ENCODE results near the gene BCL2. TPM values are rescaled to one million over a fixed set of nuclear protein-coding genes. Genes with fewer than 3 reads are reported as not detected.

The BCL2 gene
- total RNA-seq, 1 donor from 2014 or later: 16.5 TPM

DNA sequence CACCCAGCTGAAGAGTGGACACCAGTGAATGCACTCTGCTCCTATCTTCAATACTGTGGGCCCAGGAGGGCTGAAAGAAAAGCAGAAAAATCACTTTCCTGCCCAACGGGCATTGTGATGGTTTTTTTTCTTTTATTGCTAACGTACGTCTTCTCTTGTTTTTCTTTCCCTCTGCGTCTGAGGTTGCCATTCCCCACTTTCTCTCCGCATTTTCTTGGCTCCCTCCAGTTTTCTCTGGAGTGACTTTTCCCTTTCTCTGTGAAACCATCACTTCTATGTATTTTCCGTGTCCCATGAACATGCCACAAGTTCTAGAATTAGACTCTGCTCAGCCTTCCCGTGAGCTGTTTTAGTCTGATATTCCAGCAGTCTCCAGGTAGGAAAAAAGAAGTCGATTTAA is 169.2 kb downstream of the BCL2 start:
- H3K4me3 Mint-ChIP-seq: no peak overlapping the region
- H3K9me3 Mint-ChIP-seq: no peaks in the 10 kb centered on the region
- TF ChIP-seq, protein P1, sequence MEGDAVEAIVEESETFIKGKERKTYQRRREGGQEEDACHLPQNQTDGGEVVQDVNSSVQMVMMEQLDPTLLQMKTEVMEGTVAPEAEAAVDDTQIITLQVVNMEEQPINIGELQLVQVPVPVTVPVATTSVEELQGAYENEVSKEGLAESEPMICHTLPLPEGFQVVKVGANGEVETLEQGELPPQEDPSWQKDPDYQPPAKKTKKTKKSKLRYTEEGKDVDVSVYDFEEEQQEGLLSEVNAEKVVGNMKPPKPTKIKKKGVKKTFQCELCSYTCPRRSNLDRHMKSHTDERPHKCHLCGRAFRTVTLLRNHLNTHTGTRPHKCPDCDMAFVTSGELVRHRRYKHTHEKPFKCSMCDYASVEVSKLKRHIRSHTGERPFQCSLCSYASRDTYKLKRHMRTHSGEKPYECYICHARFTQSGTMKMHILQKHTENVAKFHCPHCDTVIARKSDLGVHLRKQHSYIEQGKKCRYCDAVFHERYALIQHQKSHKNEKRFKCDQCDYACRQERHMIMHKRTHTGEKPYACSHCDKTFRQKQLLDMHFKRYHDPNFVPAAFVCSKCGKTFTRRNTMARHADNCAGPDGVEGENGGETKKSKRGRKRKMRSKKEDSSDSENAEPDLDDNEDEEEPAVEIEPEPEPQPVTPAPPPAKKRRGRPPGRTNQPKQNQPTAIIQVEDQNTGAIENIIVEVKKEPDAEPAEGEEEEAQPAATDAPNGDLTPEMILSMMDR (conservative IDR thresholded peaks at IDR 0.05): no peak
- DNase-seq (ENCODE audit: extremely low spot score, unreplicated experiment): no peak
- no peak overlapping the region for H3K27ac Mint-ChIP-seq
- H3K36me3 Mint-ChIP-seq: peaks cover 5% of the 10 kb centered on the region
- H3K4me1 Mint-ChIP-seq (ENCODE audit: unreplicated experiment): peaks cover 17% of the 10 kb centered on the region
- no peaks in the 10 kb centered on the region for H3K27me3 Mint-ChIP-seq

DNA sequence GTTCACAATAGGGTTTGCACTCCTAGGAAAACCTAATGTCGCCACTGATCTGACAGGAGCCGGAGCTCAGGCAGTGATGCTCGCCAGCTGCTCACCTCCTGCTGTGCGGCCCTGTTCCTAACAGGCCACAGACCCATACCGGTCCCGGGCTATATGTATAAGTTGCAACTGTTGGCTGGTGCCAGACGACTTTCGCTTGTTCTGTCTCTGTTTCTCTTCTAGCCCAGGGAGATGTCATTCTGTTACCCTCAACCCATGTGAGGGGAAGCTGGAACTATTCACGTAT is 170.3 kb downstream of the BCL2 start:
- no peak overlapping the region for H3K4me3 Mint-ChIP-seq
- H3K36me3 Mint-ChIP-seq: peaks cover 3% of the 10 kb centered on the region
- TF ChIP-seq, protein P1 (conservative IDR thresholded peaks at IDR 0.05): no peak
- H3K27ac Mint-ChIP-seq: no peak overlapping the region
- DNase-seq (ENCODE audit: extremely low spot score, unreplicated experiment): no peak
- H3K4me1 Mint-ChIP-seq (ENCODE audit: unreplicated experiment): peaks cover 20% of the 10 kb centered on the region
- H3K9me3 Mint-ChIP-seq: no peaks in the 10 kb centered on the region
- peaks cover 3% of the 10 kb centered on the region for H3K27me3 Mint-ChIP-seq

- peaks cover 21% of the 10 kb centered on the region for H3K4me1 Mint-ChIP-seq (ENCODE audit: unreplicated experiment)
- H3K4me3 Mint-ChIP-seq: no peak overlapping the region
- peaks cover 3% of the 10 kb centered on the region for H3K27me3 Mint-ChIP-seq
- H3K36me3 Mint-ChIP-seq: peaks cover 4% of the 10 kb centered on the region
- H3K27ac Mint-ChIP-seq: no peak overlapping the region
- TF ChIP-seq, protein P1 (conservative IDR thresholded peaks at IDR 0.05): no peak
- H3K9me3 Mint-ChIP-seq: no peaks in the 10 kb centered on the region
- DNase-seq (ENCODE audit: extremely low spot score, unreplicated experiment): no peak
Measured at GRCh38 chr18:63148449-63149301, 170.9 kb downstream of the BCL2 start.

GRCh38 chr18:63147973-63148372 is 171.6 kb downstream of the BCL2 start:
- Mint-ChIP-seq H3K36me3 (peaks cover 4% of the 10 kb centered on the region), H3K27ac (no peak overlapping the region), H3K27me3 (peaks cover 3% of the 10 kb centered on the region), H3K4me1 (ENCODE audit: unreplicated experiment) (peaks cover 25% of the 10 kb centered on the region), H3K9me3 (no peaks in the 10 kb centered on the region), H3K4me3 (no peak overlapping the region)
- no peak for DNase-seq (ENCODE audit: extremely low spot score, unreplicated experiment)
- TF ChIP-seq, protein P1 (conservative IDR thresholded peaks at IDR 0.05): no peak

GRCh38 chr18:63146828-63147409 is 172.7 kb downstream of the BCL2 start:
- Mint-ChIP-seq H3K36me3 (peaks cover 4% of the 10 kb centered on the region), H3K4me3 (no peak overlapping the region), H3K9me3 (no peaks in the 10 kb centered on the region), H3K27me3 (peaks cover 3% of the 10 kb centered on the region), H3K27ac (no peak overlapping the region), H3K4me1 (ENCODE audit: unreplicated experiment) (peaks cover 31% of the 10 kb centered on the region)
- no peak for DNase-seq (ENCODE audit: extremely low spot score, unreplicated experiment)
- TF ChIP-seq, protein P1 (conservative IDR thresholded peaks at IDR 0.05): no peak
